Measurements from ENCODE around the gene KCNMA1.

Gene KCNMA1

DNA sequence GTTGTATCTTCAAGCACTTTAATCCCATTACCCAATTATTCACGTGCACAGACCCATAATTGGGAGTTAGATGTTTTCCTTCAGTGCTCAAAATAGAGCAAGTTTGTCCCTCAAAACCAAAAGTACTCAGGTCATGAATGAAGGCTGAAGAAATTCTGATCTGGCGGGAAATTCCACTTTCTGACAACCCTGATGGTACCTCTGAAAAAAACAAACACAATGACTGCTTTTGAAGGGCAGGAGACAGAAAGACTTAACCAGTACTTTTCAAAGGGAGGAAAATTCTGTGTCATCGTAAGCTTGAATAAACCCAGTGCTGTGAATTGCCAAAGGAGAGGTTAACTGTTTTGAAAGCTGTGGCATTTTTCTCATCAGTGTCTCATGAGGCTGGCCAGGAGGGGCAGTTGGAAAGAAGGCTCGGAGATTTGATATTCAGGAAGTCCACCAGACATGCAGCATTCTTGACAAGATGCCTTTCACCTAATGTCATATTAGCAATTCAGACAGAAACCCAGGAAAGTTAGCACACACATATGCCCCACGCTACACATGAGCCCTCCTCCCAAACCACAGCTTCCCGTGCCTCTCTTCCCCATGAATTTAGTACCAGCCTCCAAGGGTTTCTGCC is 347.0 kb downstream of the KCNMA1 start:
- TF ChIP-seq, protein P1, sequence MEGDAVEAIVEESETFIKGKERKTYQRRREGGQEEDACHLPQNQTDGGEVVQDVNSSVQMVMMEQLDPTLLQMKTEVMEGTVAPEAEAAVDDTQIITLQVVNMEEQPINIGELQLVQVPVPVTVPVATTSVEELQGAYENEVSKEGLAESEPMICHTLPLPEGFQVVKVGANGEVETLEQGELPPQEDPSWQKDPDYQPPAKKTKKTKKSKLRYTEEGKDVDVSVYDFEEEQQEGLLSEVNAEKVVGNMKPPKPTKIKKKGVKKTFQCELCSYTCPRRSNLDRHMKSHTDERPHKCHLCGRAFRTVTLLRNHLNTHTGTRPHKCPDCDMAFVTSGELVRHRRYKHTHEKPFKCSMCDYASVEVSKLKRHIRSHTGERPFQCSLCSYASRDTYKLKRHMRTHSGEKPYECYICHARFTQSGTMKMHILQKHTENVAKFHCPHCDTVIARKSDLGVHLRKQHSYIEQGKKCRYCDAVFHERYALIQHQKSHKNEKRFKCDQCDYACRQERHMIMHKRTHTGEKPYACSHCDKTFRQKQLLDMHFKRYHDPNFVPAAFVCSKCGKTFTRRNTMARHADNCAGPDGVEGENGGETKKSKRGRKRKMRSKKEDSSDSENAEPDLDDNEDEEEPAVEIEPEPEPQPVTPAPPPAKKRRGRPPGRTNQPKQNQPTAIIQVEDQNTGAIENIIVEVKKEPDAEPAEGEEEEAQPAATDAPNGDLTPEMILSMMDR (conservative IDR thresholded peaks at IDR 0.05; ENCODE audit: low read depth, low read length) = no peak
- H3K4me3 ChIP-seq (IDR thresholded peaks at IDR 0.05; ENCODE audit: insufficient read depth, low read depth, low read length) = no peak overlapping the region
- H4K20me1 ChIP-seq (ENCODE audit: insufficient read depth) = no peaks in the 10 kb centered on the region
- no peak overlapping the region for H3K9ac ChIP-seq
- no peaks in the 10 kb centered on the region for H3K27me3 ChIP-seq (ENCODE audit: insufficient read depth, low read depth)
- no peak overlapping the region for H2AFZ ChIP-seq (ENCODE audit: low read depth)
- no peaks in the 10 kb centered on the region for H3K79me2 ChIP-seq (ENCODE audit: insufficient read depth, low read depth)
- H3K27ac ChIP-seq = no peak overlapping the region
- no peak overlapping the region for H3K4me2 ChIP-seq
- H3K4me1 ChIP-seq (ENCODE audit: low read depth, poor library complexity, severe bottlenecking) = no peaks in the 10 kb centered on the region
- no peaks in the 10 kb centered on the region for H3K36me3 ChIP-seq (ENCODE audit: insufficient read depth)

DNA sequence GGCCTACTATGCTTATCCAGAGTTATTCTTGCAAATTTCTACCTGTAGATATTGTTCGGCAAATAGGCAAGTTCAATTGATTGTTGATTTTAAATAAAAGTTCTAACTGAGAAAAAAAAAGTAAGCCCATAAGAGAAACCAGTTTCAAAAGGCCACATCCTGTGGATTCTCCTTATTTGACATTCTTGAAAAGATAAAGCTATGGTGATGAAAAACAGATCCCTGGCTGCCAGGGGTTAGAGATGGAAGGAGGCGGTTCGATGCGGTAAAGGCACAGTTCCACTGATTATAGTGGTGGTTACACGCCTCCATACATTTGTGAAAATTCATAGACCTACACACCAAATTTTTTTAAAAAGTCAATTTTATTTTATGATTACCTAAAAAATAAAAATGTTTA is 347.8 kb downstream of the KCNMA1 start:
- no peak overlapping the region for H3K9ac ChIP-seq
- no peak overlapping the region for H3K27ac ChIP-seq
- H3K27me3 ChIP-seq (ENCODE audit: insufficient read depth, low read depth) = no peaks in the 10 kb centered on the region
- no peaks in the 10 kb centered on the region for H4K20me1 ChIP-seq (ENCODE audit: insufficient read depth)
- H2AFZ ChIP-seq (ENCODE audit: low read depth) = no peak overlapping the region
- no peaks in the 10 kb centered on the region for H3K4me1 ChIP-seq (ENCODE audit: low read depth, poor library complexity, severe bottlenecking)
- no peak overlapping the region for H3K4me3 ChIP-seq (IDR thresholded peaks at IDR 0.05; ENCODE audit: insufficient read depth, low read depth, low read length)
- TF ChIP-seq, protein P1 (conservative IDR thresholded peaks at IDR 0.05; ENCODE audit: low read depth, low read length) = no peak
- H3K79me2 ChIP-seq (ENCODE audit: insufficient read depth, low read depth) = no peaks in the 10 kb centered on the region
- H3K36me3 ChIP-seq (ENCODE audit: insufficient read depth) = no peaks in the 10 kb centered on the region
- no peak overlapping the region for H3K4me2 ChIP-seq

DNA sequence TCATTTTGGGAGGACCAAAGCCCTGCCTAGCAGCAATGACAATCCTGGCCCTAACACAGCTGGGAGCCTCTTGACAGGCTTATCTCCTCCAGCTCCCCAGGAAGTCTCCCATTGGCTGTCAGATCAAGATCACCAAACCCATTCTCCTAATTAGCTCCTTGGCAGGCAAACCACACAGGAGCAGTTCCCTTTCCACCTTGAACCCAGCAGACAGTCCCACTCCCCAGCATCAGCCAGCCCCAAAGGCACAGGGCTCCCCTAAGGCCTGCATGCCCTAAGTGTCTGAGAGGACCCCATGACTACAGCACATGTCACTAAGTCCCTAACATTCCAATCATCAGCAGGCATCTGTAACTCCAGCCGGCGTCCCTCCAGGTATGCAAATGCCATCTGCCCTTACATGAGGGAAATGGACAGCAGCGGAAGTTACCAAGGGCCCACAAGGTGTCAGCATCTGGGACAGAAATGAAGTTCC is 348.5 kb downstream of the KCNMA1 start:
- no peaks in the 10 kb centered on the region for H3K4me1 ChIP-seq (ENCODE audit: low read depth, poor library complexity, severe bottlenecking)
- H3K4me3 ChIP-seq (IDR thresholded peaks at IDR 0.05; ENCODE audit: insufficient read depth, low read depth, low read length) = no peak overlapping the region
- H3K4me2 ChIP-seq = no peak overlapping the region
- no peak overlapping the region for H2AFZ ChIP-seq (ENCODE audit: low read depth)
- H3K27me3 ChIP-seq (ENCODE audit: insufficient read depth, low read depth) = no peaks in the 10 kb centered on the region
- TF ChIP-seq, protein P1 (conservative IDR thresholded peaks at IDR 0.05; ENCODE audit: low read depth, low read length) = no peak
- no peaks in the 10 kb centered on the region for H4K20me1 ChIP-seq (ENCODE audit: insufficient read depth)
- no peak overlapping the region for H3K9ac ChIP-seq
- H3K36me3 ChIP-seq (ENCODE audit: insufficient read depth) = no peaks in the 10 kb centered on the region
- H3K79me2 ChIP-seq (ENCODE audit: insufficient read depth, low read depth) = no peaks in the 10 kb centered on the region
- no peak overlapping the region for H3K27ac ChIP-seq

DNA sequence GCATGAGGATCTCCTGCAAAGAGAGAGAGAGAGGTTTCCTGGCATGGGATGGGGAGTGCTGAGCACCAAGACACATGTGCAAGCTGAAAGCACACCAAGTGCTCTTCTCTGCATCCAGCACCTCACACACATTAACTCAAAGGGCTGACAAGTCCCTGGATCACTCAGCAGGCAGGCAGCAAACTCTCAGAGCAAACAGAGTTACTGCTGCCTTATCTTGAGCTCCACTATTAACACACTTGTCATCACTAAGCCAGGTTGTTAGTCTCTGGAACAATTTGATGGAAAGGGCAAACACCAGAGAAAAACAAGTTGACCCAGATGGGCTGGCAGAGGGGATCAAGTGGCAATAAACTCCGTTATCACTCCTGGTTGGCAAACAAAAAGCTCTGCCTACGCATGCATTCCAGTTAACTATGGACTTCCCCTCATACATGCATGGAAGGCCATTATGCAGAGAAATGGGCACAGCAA is 349.9 kb downstream of the KCNMA1 start:
- Histone ChIP-seq H3K79me2 (ENCODE audit: insufficient read depth, low read depth) (no peaks in the 10 kb centered on the region), H2AFZ (ENCODE audit: low read depth) (no peak overlapping the region), H3K4me2 (no peak overlapping the region), H3K4me3 (IDR thresholded peaks at IDR 0.05; ENCODE audit: insufficient read depth, low read depth, low read length) (no peak overlapping the region), H3K4me1 (ENCODE audit: low read depth, poor library complexity, severe bottlenecking) (no peaks in the 10 kb centered on the region), H3K27me3 (ENCODE audit: insufficient read depth, low read depth) (no peaks in the 10 kb centered on the region), H4K20me1 (ENCODE audit: insufficient read depth) (no peaks in the 10 kb centered on the region), H3K36me3 (ENCODE audit: insufficient read depth) (no peaks in the 10 kb centered on the region), H3K27ac (no peak overlapping the region), H3K9ac (no peak overlapping the region)
- TF ChIP-seq, protein P1 (conservative IDR thresholded peaks at IDR 0.05; ENCODE audit: low read depth, low read length) = no peak

All from KMS-11 (cell line).